GM21825 (cell line): ENCODE results near the gene BHLHE40.
"Not testable (repeated sequence)": the region's sequence is repeated elsewhere in the genome, so short reads cannot be mapped to it uniquely, and the experiment has no call there.

ENCODE experiments used
- ATAC-seq: cut with Tn5 transposase; IDR thresholded peaks from one replicate; pipeline ENCODE4 v1.9.1; 2021; ENCODE audit warnings: mild to moderate bottlenecking, moderate library complexity; ENCODE audit not compliant: unreplicated experiment

Gene BHLHE40

DNA sequence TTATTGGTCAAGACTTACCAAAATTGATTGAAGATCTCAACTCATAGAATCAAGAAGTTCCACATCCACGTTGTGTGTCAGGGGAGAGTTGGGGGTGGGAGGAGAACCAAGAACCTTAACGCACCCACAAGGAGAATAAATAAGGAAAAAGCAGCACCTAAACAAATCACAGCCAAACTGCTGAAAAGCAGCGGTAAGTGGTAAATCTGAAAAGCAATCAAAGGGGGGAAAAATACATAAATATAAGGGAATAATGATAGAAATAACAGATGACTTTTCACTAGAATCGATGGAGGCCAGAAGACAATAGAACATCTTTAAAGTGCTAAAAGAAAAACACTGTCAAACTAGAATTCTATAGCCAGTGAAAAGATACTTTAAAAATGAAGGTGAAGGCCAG lies 20.1 kb upstream of the BHLHE40 start:
- ATAC-seq: no peak

DNA sequence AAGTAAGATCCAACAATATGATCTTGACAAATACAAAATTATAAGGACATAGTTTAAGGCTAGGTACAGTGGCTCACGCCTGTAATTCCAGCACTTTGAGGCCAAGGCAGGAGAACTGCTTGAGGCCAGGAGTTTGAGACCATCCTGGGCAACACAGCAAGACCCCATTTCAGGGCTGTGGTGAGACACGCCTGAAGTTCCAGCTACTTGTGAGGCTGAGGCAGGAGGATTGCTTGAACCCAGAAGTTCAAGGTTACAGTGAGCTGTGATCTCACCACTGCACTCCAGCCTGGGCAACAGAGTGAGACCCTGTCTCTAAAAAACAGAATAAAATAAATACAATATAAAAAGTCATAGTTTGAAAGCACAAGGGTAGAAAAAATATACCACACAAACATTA lies 17.4 kb upstream of the BHLHE40 start:
- not testable (repeated sequence) for ATAC-seq

DNA sequence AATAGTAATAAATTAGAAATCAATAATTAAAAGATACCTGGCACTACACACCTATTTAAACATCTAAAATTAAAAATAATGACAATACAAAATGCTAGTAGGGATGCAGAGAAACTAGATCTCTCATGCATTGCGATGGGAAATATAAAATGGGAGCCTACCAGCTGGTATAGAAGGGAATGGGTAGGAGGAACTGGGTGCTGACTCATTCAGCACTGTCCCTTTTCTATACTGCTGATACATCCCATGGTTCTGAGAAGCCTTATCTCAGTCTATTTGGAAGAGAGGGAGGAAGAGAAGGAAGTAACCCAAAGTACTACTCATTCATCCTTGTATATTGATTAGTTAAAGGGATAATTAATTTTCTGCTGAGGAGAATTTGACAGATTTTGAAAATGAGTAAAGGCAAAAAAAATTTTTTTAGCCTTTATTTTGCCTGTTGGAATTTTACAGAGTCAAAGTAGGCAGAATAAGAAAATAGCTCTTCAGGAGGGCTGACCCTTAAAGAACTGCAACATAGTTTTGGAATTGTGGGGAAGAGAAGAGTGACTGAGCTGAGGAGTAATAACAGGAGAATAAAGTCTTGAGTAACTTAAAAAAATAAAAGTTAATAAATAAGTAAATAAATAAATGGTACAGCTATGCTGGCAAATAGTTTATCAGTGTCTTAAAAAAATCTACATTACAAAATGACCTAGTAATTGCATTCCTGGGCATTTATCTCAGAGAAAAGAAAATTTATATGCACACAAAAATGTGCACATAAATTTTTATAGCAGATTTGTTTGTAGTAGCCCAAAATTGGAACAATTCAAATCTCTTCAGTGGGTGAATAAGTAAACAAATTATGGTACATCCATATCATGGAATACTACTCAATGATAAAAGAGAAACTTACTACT lies 15.3 kb upstream of the BHLHE40 start:
- no peak for ATAC-seq

DNA sequence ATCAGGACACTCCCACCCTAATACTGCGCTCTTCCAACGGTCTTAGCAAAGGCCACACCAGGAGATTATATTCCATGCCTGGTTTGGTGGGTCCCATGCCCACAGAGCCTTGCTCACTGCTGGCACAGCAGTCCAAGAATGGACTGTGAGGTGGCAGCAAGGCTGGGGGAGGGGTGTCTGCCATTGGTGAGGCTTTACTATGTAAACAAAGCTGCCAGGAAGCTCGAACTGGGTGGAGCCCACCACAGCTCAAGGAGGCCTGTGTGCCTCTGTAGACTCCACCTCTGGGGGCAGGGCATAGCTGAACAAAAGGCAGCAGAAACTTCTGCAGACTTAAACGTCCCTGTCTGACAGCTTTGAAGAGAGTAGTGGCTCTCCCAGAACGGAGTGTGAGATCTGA lies 13.2 kb upstream of the BHLHE40 start:
- ATAC-seq: not testable (repeated sequence)

DNA sequence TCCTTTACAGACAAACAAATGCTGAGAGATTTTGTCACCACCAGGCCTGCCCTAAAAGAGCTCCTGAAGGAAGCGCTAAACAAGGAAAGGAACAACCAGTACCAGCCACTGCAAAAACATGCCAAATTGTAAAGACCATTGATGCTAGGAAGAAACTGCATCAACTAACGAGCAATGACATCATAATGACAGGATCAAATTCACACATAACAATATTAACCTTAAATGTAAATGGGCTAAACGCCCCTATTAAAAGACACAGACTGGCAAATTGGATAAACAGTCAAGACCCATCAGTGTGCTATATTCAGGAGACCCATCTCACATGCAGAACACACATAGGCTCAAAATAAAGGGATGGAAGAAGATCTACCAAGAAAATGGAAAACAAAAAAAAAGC lies 11.6 kb upstream of the BHLHE40 start:
- not testable (repeated sequence) for ATAC-seq

DNA sequence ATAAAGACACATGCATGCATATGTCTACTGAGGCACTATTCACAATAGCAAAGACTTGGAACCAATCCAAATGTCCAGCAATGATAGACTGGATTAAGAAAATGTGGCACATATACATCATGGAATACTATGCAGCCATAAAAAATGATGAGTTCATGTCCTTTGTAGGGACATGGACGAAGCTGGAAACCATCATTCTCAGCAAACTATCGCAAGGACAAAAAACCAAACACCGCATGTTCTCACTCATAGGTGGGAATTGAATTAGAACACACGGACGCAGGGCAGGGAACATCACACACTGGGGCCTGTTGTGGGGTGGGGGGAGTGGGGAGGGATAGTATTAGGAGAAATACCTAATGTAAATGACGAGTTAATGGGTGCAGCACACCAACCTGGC lies 7.8 kb upstream of the BHLHE40 start:
- not testable (repeated sequence) for ATAC-seq

DNA sequence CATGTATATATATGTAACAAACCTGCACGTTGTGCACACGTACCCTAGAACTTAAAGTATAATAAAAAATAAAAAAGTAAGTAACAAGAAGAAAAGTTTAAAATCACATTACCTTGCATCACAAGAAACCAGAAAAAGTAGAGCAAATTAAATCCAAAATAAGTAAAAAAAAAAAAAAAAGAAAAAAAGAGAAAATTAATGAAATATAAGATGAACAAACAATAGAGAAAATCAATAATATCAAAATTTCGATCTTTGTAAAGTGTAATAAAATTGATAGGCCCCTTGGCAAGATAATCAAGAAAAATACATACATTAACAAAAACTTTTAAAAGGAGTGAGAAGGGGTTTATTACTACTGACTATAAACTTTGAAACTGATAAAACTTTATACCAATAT lies 7.4 kb upstream of the BHLHE40 start:
- no peak for ATAC-seq

DNA sequence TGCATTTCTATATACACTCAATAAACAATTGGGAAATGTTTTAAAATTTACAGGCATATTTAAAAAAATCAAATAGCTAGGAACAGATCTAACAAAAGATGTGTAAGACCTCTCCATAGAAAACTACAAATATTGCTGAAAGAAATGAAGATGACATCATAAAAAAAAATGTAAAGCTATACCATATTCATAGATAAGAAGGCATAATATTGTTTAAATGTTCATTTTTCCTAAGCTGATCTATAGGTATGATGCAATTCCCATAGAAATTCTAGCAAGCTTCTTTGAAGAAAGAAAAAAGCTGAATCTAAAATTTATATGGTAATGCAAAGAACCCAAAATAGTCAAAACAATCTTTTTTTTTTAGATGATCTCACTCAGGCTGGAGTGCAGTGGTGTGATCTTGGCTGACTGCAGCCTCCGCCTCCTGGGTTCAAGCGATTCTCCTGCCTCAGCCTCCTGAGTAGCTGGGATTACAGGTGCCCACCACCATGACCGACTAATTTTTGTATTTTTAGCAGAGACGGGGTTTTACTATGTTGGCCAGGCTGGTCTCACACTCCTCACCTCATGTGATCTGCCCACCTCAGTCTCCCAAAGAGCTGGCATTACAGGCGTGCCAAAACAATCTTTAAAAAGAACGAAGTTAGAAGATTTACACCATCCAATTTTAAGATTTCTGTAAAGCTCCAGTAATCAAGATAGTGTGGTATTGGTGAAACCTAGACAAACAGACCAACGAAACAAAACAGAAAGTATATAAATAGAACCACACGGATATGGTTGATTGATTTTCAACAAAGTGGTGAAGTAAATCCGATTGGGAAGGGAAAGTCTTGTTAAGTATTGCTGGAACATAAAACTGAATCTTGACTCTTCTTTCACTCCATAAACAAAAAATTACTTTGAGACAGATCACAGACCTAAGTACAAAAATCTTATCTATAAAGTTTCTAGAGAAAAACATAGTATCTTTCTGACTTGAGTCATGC lies 6.3 kb upstream of the BHLHE40 start:
- no peak for ATAC-seq

DNA sequence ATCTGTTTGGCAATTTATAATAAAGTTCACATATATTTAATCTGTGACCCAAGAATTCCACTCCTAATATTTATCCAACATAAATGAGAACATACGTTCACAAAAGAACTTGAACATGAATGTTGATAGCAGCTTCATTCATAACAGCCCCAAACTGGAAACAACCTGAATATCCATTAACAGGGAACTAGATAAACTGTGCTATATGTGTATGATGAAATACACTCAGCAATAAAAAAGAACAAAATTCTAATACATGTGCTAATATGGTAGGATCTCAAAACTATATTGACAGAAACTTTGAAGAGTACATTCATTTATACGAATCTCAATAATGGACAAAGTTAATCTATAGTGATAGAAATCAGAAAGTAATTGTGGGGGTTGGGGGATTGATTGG lies 5.1 kb upstream of the BHLHE40 start:
- ATAC-seq: no peak

DNA sequence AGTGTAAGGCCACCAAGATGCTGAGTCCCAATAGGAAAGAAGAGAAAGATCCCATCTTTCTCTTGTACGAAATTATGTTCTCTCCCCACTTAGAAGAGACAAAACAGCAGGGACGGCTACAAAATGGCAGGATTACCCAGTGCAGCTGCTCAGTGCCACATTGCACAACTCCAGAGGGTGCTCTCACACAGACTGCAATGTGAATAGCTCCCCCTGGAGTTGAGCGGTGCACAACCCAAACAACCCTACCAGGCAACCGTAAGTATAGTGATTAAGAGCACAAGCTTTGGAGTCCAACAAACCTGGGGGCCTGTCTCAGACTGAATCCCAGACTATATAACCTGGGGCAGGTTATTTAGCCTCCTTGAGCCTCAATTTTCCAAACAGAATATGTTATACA lies 3.1 kb upstream of the BHLHE40 start:
- no peak for ATAC-seq

DNA sequence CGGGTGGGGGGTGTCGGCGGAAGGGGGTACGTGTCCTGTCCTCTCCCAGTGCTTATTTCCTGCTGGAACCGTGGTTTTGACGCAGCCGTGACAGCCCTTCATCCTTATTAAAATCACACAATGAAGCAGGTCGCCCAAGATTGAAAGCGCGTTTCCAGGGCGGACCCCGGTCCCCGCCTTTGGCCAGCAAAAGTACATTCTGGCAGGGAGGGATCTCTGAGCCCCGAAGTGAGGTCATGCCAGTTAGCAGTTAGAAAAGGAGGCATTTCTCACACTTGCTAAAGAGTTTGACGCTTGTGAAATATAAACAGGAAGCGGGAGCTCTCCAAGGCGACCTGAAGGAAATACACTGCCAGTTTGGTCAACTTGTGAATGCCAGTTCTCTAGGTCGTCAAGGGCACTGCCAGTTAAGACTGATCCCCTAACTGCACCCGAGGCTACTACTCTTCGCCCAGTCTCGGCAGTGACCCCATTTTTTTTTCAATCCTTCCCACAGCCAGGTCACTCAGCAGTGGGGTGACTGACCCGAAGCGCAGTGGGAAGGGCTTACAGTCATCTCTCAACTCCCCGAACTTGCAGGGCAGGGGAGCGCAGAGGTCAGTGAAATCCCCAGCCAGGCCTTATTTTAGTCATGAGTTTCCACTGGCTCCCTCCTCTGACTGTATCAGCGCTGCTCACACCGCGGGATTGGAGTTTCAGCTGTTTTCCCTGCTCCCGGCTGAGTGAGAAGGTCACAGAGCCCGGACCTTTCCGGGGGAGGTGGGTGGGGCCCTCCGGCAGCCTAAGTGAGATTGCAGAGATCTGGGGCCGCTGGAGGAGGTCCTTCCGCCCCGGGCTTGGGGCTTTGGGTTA lies 2.0 kb upstream of the BHLHE40 start:
- peak; percentile 36 for ATAC-seq

DNA sequence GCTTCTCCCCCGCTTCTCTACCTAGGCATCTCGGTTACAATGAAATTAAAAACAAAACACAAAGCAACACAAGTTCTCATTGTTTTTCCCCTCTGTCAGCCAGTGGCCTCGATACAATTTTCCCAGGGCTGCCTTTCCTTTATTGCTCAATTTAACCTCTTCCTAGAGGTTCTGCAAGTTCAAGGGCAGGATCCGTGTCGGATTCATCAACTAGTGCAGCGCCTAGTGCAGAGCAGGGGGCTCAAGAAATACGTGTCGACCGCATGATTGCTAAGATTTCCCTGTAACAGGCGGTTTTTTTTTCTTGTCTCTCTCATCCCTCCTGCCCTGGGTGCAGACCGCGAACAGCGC lies 1.4 kb upstream of the BHLHE40 start:
- ATAC-seq: no peak

DNA sequence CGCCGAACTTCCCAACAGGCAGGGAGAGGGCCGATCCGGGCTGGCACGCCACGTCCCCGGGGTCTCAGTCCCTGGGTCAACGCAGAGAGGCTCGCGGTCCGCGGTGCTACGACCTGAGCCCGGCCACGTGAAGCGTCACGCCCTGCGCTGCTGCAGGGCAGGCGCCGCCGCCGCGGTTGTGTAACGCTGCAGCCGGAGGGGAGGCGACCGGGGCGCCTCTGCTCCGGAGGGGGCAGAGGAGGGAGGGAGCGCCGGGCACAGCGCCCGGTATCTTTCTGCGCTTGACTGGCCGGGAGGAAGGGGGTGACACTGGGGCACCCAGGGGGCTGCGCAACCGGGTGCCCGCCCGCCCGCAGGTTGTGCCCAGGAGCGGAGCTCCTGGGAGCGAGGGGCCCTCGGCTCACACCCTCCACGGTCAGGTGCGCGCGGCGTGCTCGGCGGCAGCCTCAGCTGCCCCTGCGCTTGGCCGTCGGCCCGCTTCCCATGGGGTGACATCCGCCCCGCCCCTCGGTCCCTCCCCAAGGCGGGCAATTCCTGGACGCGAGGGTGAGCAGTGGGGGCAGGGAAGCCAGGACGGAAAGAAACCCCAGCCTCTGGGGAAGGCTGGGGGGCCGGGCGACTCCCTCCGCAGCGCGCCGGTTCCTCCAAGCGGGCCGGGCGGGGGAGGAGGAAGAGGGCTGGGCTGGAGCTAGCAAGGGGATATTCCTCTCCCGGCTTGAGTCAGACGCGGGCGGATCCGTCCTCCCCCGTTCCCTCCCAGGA lies 852 bp upstream of the BHLHE40 start:
- ATAC-seq: peak; percentile 43

DNA sequence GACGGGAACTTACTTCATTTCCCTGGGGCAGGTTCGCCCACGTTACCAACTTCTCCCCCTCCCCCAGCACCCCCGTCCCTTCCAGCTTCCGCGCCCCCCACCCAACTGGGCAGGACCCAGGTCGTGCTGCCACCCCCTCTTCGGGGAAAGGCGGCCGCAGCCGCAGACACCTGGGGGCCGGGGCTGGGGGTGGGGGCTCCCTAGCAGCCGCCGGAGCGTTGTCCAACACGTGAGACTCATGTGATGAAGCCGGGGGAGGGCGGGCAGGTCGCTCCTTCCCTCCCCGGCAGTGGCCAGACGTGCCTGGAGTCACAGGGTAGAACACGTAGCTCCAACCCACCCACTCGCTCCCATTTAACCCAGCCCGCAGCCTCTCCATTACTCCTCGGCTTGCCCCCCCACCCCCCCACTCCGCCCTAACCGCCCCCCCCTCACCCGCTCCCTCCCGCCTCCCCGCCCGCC lies 240 bp upstream of the BHLHE40 start:
- peak; percentile 38 for ATAC-seq

DNA sequence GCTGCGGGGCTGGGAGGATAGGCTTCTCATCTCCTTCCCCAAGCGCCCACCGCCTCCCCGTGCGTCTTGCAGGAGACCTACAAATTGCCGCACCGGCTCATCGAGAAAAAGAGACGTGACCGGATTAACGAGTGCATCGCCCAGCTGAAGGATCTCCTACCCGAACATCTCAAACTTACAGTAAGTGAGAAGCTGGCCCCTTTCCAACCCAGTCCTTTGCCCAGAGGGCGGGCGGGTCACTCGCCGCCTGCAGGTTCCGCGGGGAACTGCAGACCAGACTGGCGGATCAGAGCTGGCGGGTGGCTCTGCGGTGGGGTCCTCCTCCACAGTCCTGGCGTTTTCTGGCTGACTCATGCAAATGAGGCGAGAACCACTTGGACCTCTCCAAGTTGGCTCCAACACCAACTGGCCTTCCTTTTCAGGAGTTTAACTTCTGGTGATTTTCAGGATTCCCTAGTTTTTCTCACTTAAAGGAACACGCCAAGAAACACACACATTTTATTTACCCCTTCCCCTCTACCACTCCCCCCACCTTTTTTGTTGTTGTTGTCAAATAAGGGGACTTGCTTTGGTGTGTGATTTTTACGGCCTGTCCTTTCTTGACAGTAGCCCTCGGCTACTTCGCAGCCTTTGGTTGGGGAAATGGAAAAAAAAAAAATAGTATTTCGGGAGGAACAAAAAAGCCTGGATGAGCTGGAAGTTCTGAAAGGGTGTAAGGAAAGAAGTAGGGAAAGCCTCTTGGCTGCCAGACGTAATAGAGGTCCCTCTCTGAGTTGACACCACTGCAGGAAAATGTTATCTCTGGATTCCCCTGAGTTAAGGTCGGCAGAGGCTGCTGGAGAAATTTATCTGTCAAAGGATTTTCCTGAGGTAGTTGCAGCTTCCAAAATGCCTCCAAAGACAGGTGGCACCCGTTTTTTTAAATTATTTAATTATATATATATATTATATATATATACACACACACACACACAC lies 1.3 kb downstream of the BHLHE40 start:
- peak; percentile 15 for ATAC-seq

DNA sequence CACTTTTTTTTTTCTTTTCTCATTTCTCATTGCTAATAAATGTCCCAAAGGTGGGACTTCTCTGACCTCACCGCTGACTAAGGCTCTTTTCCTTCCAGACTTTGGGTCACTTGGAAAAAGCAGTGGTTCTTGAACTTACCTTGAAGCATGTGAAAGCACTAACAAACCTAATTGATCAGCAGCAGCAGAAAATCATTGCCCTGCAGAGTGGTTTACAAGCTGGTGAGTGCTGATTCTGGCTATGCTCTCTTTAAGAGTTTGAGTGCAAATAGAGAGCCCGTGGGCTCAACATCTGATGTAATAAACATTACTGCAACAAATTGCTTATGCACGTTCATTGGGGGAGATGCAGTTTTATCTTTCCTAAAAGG lies 2.0 kb downstream of the BHLHE40 start:
- no peak for ATAC-seq

DNA sequence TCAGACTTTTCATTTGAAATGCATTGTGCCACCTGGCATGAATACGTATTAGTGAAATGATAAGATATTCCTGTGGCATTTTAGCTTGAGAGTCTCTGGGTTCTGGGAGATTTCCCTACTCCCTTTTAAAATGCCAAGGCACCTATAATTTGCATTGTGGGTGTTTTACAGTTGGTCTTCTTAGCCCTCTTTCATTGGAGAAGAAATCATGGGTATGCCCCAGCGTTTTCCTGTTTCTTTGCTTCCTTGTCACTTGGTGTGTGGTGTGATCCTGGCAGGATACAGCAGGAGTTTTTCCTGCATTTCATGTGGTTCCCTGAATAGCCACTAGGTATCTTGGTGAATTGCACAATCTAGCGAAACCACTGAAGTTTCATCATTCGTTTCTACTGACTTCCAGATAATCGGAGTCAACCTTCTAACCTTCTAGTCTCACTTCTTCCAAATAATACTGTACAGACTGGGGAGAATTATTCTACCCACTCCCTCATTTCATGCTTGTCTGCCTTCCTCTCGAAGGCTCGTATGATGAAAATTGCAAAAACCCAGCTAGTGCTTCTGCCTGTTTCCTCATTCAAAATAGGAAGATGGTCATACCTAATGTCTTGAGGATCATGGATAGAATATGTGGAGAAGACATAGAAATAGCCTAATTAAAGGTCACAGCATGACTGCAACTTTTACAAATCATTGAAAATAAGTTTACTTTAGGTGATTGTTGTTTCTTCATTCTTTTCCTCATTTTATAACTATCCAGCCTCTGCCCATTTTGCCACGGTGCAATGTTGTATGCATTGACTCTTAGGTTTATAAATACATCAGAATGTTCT lies 2.6 kb downstream of the BHLHE40 start:
- ATAC-seq: no peak
